H9 (cell line): Measurements from ENCODE around the gene MTERF4. TPM values are rescaled to one million over a fixed set of nuclear protein-coding genes. Genes with fewer than 3 reads are reported as not detected.

Experiments used
- DNase-seq: peaks from one replicate; pipeline ENCODE4 v3.0.0-alpha.2; 2017
- H2AFZ ChIP-seq: one replicate; pipeline ENCODE4 v1.6.1; 2013; ENCODE audit warnings: mild to moderate bottlenecking, low read length, control low read depth, moderate library complexity
- H2AK5ac ChIP-seq: 2 replicates; pipeline ENCODE4 v1.6.1; 2013; ENCODE audit warnings: low read length, control low read depth, mixed read lengths; ENCODE audit not compliant: insufficient read length
- H2BK120ac ChIP-seq: one replicate; pipeline ENCODE4 v1.6.1; 2013; ENCODE audit warnings: low read depth, mild to moderate bottlenecking, low read length, control low read depth, inconsistent platforms; ENCODE audit not compliant: poor library complexity, severe bottlenecking
- H2BK12ac ChIP-seq: 2 replicates; pipeline ENCODE4 v1.6.1; 2013; ENCODE audit warnings: low read length, control low read depth, mixed read lengths, low read depth; ENCODE audit not compliant: insufficient read length
- H2BK15ac ChIP-seq: 2 replicates; pipeline ENCODE4 v1.6.1; 2013; ENCODE audit warnings: low read depth, low read length, control low read depth
- H2BK20ac ChIP-seq: one replicate; pipeline ENCODE4 v1.6.1; 2013; ENCODE audit warnings: low read depth, mild to moderate bottlenecking, low read length, control low read depth, inconsistent platforms; ENCODE audit not compliant: poor library complexity, severe bottlenecking
- H2BK5ac ChIP-seq: 2 replicates; pipeline ENCODE4 v1.6.1; 2013; ENCODE audit warnings: low read length, control low read depth, mixed read lengths; ENCODE audit not compliant: insufficient read length
- H3K14ac ChIP-seq: 2 replicates; pipeline ENCODE4 v1.6.1; 2013; ENCODE audit warnings: low read length, control low read depth; ENCODE audit not compliant: insufficient read depth
- H3K18ac ChIP-seq: 2 replicates; pipeline ENCODE4 v1.6.1; 2013; ENCODE audit warnings: low read depth, mild to moderate bottlenecking, mixed read lengths, low read length, control low read depth; ENCODE audit not compliant: insufficient read length
- H3K23ac ChIP-seq: 2 replicates; pipeline ENCODE4 v1.6.1; 2013; ENCODE audit warnings: low read length, control low read depth, mixed read lengths, low read depth; ENCODE audit not compliant: insufficient read length
- H3K23me2 ChIP-seq: 2 replicates; pipeline ENCODE4 v1.6.1; 2013; ENCODE audit warnings: low read depth, mild to moderate bottlenecking, mixed read lengths, low read length, control low read depth; ENCODE audit not compliant: insufficient read length, poor library complexity, severe bottlenecking
- H3K27ac ChIP-seq: 2 replicates; pipeline ENCODE4 v1.5.1; 2013; ENCODE audit warnings: low read length, control low read depth, mixed read lengths, low read depth; ENCODE audit not compliant: insufficient read length
- H3K27me3 ChIP-seq: 2 replicates; pipeline ENCODE4 v1.6.1; 2013; ENCODE audit warnings: low read length, control low read depth, inconsistent platforms; ENCODE audit not compliant: insufficient read depth
- H3K4ac ChIP-seq: 2 replicates; pipeline ENCODE4 v1.6.1; 2013; ENCODE audit warnings: low read depth, mild to moderate bottlenecking, control low read depth, inconsistent platforms, low read length, moderate library complexity
- H3K4me1 ChIP-seq: 2 replicates; pipeline ENCODE4 v1.6.1; 2013; ENCODE audit warnings: low read length, control low read depth, inconsistent platforms; ENCODE audit not compliant: insufficient read depth
- H3K4me2 ChIP-seq: 2 replicates; pipeline ENCODE4 v1.6.1; 2013; ENCODE audit warnings: low read length, control low read depth, mixed read lengths; ENCODE audit not compliant: insufficient read length, insufficient read depth
- H3K56ac ChIP-seq: 2 replicates; pipeline ENCODE4 v1.6.1; 2013; ENCODE audit warnings: low read depth, mild to moderate bottlenecking, mixed read lengths, low read length, control low read depth; ENCODE audit not compliant: insufficient read length
- H3K79me1 ChIP-seq: 2 replicates; pipeline ENCODE4 v1.6.1; 2013; ENCODE audit warnings: low read depth, mild to moderate bottlenecking, moderate library complexity, low read length, control low read depth, inconsistent platforms; ENCODE audit not compliant: insufficient read depth, poor library complexity, severe bottlenecking
- H3K79me2 ChIP-seq: 2 replicates; pipeline ENCODE4 v1.6.1; 2013; ENCODE audit warnings: low read length, control low read depth, inconsistent platforms; ENCODE audit not compliant: insufficient read depth
- H3K9ac ChIP-seq: 2 replicates; pipeline ENCODE4 v1.6.1; 2013; ENCODE audit warnings: low read length, control low read depth, mixed read lengths; ENCODE audit not compliant: insufficient read length; ENCODE audit errors: extremely low read depth
- H3K9me3 ChIP-seq: one replicate; pipeline ENCODE4 v1.6.1; 2013; ENCODE audit warnings: low read depth, low read length, inconsistent platforms; ENCODE audit not compliant: control insufficient read depth
- H3T11ph ChIP-seq: one replicate; pipeline ENCODE4 v1.6.1; 2013; ENCODE audit warnings: mild to moderate bottlenecking, low read length, control low read depth, inconsistent platforms
- H4K20me1 ChIP-seq: one replicate; pipeline ENCODE4 v1.6.1; 2013; ENCODE audit not compliant: control insufficient read depth, insufficient read length, insufficient read depth
- H4K5ac ChIP-seq: 2 replicates; pipeline ENCODE4 v1.6.1; 2013; ENCODE audit warnings: low read depth, mild to moderate bottlenecking, mixed read lengths, low read length, control low read depth; ENCODE audit not compliant: insufficient read length
- H4K8ac ChIP-seq: replicated peaks from 2 replicates; pipeline ENCODE4 v1.6.1; 2013; ENCODE audit warnings: low read length, control low read depth, mixed read lengths, low read depth; ENCODE audit not compliant: insufficient read length
- H4K91ac ChIP-seq: 2 replicates; pipeline ENCODE4 v1.6.1; 2013; ENCODE audit warnings: low read depth, mild to moderate bottlenecking, moderate library complexity, mixed read lengths, low read length, control low read depth; ENCODE audit not compliant: insufficient read length
- H3K27ac Mint-ChIP-seq, 3 experiments: 2 replicates in 2 of 3; 3 replicates in 1 of 3; pipeline ENCODE4 v1.8.0; 2020 to 2021; ENCODE audit warnings: mixed read lengths in 3 of 3, mild to moderate bottlenecking in 1 of 3, moderate library complexity in 1 of 3
- H3K27me3 Mint-ChIP-seq: 2 replicates; pipeline ENCODE4 v1.8.0; 2021; ENCODE audit warnings: low read depth, mild to moderate bottlenecking, moderate library complexity, mixed read lengths
- H3K36me3 Mint-ChIP-seq, 3 experiments: 2 replicates in 2 of 3; 3 replicates in 1 of 3; pipeline ENCODE4 v1.8.0; 2020 to 2021; ENCODE audit warnings: low read depth in 3 of 3, mixed read lengths in 3 of 3; ENCODE audit not compliant: insufficient read depth in 1 of 3
- H3K4me1 Mint-ChIP-seq, 2 experiments: 2 replicates each; pipeline ENCODE4 v1.8.0; 2020; ENCODE audit warnings: mixed read lengths in 2 of 2
- H3K4me3 Mint-ChIP-seq, 2 experiments: 2 replicates in 1 of 2; 3 replicates in 1 of 2; pipeline ENCODE4 v1.8.0; 2020 to 2021; ENCODE audit warnings: mild to moderate bottlenecking in 2 of 2, mixed read lengths in 2 of 2, moderate library complexity in 1 of 2
- H3K9me3 Mint-ChIP-seq, 2 experiments: 2 replicates in 1 of 2; 3 replicates in 1 of 2; pipeline ENCODE4 v1.8.0; 2020; ENCODE audit warnings: mild to moderate bottlenecking in 2 of 2, mixed read lengths in 2 of 2, moderate library complexity in 1 of 2
- CTCF ChIP-seq: fragments of 200-600 bp; sonication (generic); conservative IDR thresholded peaks from 3 replicates; pipeline ENCODE4 v1.8.0; 2021; ENCODE audit warnings: antibody characterized with exemption, mild to moderate bottlenecking
- whole genome bisulfite sequencing: extraction: QIAGEN DNeasy Blood & Tissue Kit; methylation state at CpG from one replicate; pipeline ENCODE4 v1.1.7; 2013; ENCODE audit warnings: missing lambda C conversion rate, low lambda C conversion rate, mixed read lengths; ENCODE audit not compliant: insufficient read length; ENCODE audit errors: extremely low coverage; 5-methylcytosine and 5-hydroxymethylcytosine counted together
- total RNA-seq: library from RNA; stranded (reverse); gene quantifications from 2 replicates; pipeline ENCODE4 v1.2.1, GENCODE V29; 2021

MTERF4 gene
- total RNA-seq, 1 experiment from 2014 or later, result 35.0 TPM

- Histone ChIP-seq H2AK5ac (no peak overlapping the region), H3K79me2 (no peaks in the 10 kb centered on the region), H3K23me2 (no peaks in the 10 kb centered on the region), H3K27me3 (no peaks in the 10 kb centered on the region), H2BK20ac (no peak overlapping the region), H3K79me1 (no peaks in the 10 kb centered on the region), H3K18ac (no peak overlapping the region), H3K4ac (no peak overlapping the region), H2BK12ac (no peak overlapping the region), H4K91ac (no peak overlapping the region), H4K5ac (no peak overlapping the region), H3K27ac (no peak overlapping the region), H4K20me1 (no peaks in the 10 kb centered on the region), H2BK120ac (no peak overlapping the region), H2BK15ac (no peak overlapping the region), H3K14ac (no peak overlapping the region), H2AFZ (no peak overlapping the region), H3K56ac (no peak overlapping the region), H3K4me1 (no peaks in the 10 kb centered on the region), H3T11ph (no peak overlapping the region), H3K23ac (no peak overlapping the region), H2BK5ac (no peak overlapping the region), H3K4me2 (no peak overlapping the region), H4K8ac (no peak overlapping the region), H3K9me3 (no peaks in the 10 kb centered on the region), H3K9ac (no peak overlapping the region)
- no peak for TF ChIP-seq CTCF
- no CpG with 5 or more reads among the region's 26 CpGs for WGBS
- no peaks in the 10 kb centered on the region for H3K36me3 Mint-ChIP-seq
- H3K27me3 Mint-ChIP-seq, result no peaks in the 10 kb centered on the region; the same call in 1 of the 2 replicates
- no peaks in the 10 kb centered on the region for H3K9me3 Mint-ChIP-seq
- no peak overlapping the region for H3K27ac Mint-ChIP-seq
- peak; percentile 68 for DNase-seq
- H3K4me1 Mint-ChIP-seq, result peaks cover 2 to 5% of the 10 kb centered on the region in 2 experiments; a peak in 3 of 4 replicates
- H3K4me3 Mint-ChIP-seq, result no peak overlapping the region
Observed at GRCh38 chr2:241069821-241070281, 32.2 kb downstream of the MTERF4 start.
